BE2C (cell line): ENCODE data around the gene WWC2.

Source experiments
- DNase-seq: peaks from one replicate; pipeline ENCODE4 v3.0.0-alpha.2; 2020
- H3K27me3 ChIP-seq: fragments of 250-450 bp; sonication (Bioruptor Pico); 2 replicates; pipeline ENCODE4 v1.5.1; 2020; ENCODE audit warnings: mild to moderate bottlenecking
- H3K36me3 ChIP-seq: fragments of 250-450 bp; sonication (Bioruptor Pico); 2 replicates; pipeline ENCODE4 v1.5.1; 2020; ENCODE audit warnings: mild to moderate bottlenecking
- H3K4me1 ChIP-seq: fragments of 250-450 bp; sonication (Bioruptor Pico); 2 replicates; pipeline ENCODE4 v1.5.1; 2020
- H3K4me3 ChIP-seq: 2 replicates; pipeline ENCODE4 v1.5.1; 2011; ENCODE audit warnings: low read depth, low read length
- H3K9me3 ChIP-seq: fragments of 250-450 bp; sonication (Bioruptor Pico); 2 replicates; pipeline ENCODE4 v1.5.1; 2020
- TF ChIP-seq, protein P1 (sequence below): IDR thresholded peaks from 2 replicates; pipeline ENCODE4 v1.5.1; 2012; ENCODE audit warnings: mild to moderate bottlenecking, low read depth, low read length

The WWC2 gene

GRCh38 chr4:183299464-183299863, 200.4 kb downstream of the WWC2 start:
- TF ChIP-seq, protein P1, sequence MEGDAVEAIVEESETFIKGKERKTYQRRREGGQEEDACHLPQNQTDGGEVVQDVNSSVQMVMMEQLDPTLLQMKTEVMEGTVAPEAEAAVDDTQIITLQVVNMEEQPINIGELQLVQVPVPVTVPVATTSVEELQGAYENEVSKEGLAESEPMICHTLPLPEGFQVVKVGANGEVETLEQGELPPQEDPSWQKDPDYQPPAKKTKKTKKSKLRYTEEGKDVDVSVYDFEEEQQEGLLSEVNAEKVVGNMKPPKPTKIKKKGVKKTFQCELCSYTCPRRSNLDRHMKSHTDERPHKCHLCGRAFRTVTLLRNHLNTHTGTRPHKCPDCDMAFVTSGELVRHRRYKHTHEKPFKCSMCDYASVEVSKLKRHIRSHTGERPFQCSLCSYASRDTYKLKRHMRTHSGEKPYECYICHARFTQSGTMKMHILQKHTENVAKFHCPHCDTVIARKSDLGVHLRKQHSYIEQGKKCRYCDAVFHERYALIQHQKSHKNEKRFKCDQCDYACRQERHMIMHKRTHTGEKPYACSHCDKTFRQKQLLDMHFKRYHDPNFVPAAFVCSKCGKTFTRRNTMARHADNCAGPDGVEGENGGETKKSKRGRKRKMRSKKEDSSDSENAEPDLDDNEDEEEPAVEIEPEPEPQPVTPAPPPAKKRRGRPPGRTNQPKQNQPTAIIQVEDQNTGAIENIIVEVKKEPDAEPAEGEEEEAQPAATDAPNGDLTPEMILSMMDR = no peak
- DNase-seq = no peak
- Histone ChIP-seq H3K4me1 (no peaks in the 10 kb centered on the region), H3K27me3 (no peaks in the 10 kb centered on the region), H3K4me3 (no peak overlapping the region), H3K9me3 (no peaks in the 10 kb centered on the region), H3K36me3 (no peaks in the 10 kb centered on the region; the same call in 1 of the 2 replicates)

GRCh38 chr4:183300070-183300469, 201.0 kb downstream of the WWC2 start:
- no peak for DNase-seq
- Histone ChIP-seq H3K4me1 (no peaks in the 10 kb centered on the region), H3K4me3 (no peak overlapping the region), H3K27me3 (no peaks in the 10 kb centered on the region), H3K9me3 (no peaks in the 10 kb centered on the region), H3K36me3 (no peaks in the 10 kb centered on the region; the same call in 1 of the 2 replicates)
- TF ChIP-seq, protein P1 = no peak

DNA sequence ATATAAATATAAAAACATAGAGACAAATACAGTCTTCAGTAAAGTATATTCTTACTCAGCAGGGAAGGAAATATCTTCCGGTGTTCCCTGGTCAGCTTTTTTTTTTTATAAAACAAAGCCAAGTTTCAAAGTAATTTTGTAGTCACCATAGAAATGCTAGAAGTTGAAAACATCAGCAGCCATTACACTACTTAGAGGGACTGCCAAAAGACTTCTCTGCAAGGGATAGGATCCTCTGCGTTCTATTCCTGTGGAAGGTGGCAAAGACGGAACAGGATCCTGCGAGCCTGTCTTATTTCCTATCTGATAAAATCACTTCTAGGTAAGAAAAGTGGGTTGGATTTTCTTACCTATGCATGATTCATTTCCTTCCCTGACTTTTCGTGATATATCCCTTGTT, 201.6 kb downstream of the WWC2 start:
- H3K4me3 ChIP-seq = no peak overlapping the region
- no peaks in the 10 kb centered on the region; the same call in 1 of the 2 replicates for H3K36me3 ChIP-seq
- H3K9me3 ChIP-seq = no peaks in the 10 kb centered on the region
- no peak for DNase-seq
- no peaks in the 10 kb centered on the region for H3K27me3 ChIP-seq
- TF ChIP-seq, protein P1 = no peak
- H3K4me1 ChIP-seq = no peaks in the 10 kb centered on the region

DNA sequence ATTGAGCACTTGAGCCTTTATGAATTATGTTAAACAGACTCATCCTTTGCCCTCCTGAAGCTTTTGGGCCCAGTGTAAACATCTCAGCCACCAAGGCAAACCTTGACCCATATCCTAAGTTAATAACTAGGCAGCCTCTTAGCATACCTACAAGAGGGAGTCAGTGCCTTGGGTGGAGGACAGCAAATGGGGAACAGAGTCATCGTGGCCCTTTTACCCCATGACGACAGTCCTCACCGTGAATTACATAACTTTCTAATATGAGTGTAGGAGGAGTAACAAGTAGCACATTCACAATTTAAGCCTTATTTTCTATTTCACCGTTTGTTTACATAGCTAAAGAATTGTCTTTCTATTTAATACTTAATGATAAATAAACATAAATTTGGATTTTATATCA, 204.2 kb downstream of the WWC2 start:
- Histone ChIP-seq H3K4me1 (no peaks in the 10 kb centered on the region), H3K27me3 (no peaks in the 10 kb centered on the region), H3K9me3 (no peaks in the 10 kb centered on the region), H3K36me3 (no peaks in the 10 kb centered on the region; the same call in 1 of the 2 replicates), H3K4me3 (no peak overlapping the region)
- TF ChIP-seq, protein P1 = no peak
- no peak for DNase-seq

GRCh38 chr4:183304067-183304466, 205.0 kb downstream of the WWC2 start:
- Histone ChIP-seq H3K27me3 (no peaks in the 10 kb centered on the region), H3K4me3 (no peak overlapping the region), H3K4me1 (no peaks in the 10 kb centered on the region), H3K36me3 (no peaks in the 10 kb centered on the region; the same call in 1 of the 2 replicates), H3K9me3 (no peaks in the 10 kb centered on the region)
- TF ChIP-seq, protein P1 = no peak
- DNase-seq = no peak

DNA sequence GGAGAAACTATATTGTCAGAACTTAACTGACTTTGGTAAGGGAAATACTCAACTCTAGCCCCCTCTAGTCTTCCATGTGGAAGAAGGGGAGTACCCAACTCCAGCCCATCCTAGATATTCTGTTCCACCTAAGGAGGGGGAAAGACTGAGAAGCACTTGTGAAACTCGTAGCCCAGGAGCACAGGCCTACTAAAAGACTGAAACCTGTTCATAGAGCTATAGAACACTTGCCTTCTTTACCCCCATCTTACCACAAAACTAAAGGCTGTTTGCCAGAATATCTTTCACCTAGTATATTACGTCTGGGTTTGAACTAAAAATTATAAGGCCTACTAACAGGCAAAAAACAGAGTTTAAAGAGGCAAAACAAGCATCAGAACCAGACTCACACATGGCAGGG, 205.5 kb downstream of the WWC2 start:
- no peaks in the 10 kb centered on the region for H3K27me3 ChIP-seq

More for the DNA sequence above, 205.5 kb downstream of the WWC2 start:
- TF ChIP-seq, protein P1 = no peak
- H3K4me1 ChIP-seq = no peaks in the 10 kb centered on the region
- no peak for DNase-seq
- no peaks in the 10 kb centered on the region; the same call in 1 of the 2 replicates for H3K36me3 ChIP-seq
- H3K4me3 ChIP-seq = no peak overlapping the region
- H3K9me3 ChIP-seq = no peaks in the 10 kb centered on the region
